ENCODE measurements around the gene ARHGEF10L. TPM values are rescaled to one million over a fixed set of nuclear protein-coding genes. Genes with fewer than 3 reads are reported as not detected.

Gene ARHGEF10L
- total RNA-seq, 1 donor from 2014 or later = 16.7 TPM

DNA sequence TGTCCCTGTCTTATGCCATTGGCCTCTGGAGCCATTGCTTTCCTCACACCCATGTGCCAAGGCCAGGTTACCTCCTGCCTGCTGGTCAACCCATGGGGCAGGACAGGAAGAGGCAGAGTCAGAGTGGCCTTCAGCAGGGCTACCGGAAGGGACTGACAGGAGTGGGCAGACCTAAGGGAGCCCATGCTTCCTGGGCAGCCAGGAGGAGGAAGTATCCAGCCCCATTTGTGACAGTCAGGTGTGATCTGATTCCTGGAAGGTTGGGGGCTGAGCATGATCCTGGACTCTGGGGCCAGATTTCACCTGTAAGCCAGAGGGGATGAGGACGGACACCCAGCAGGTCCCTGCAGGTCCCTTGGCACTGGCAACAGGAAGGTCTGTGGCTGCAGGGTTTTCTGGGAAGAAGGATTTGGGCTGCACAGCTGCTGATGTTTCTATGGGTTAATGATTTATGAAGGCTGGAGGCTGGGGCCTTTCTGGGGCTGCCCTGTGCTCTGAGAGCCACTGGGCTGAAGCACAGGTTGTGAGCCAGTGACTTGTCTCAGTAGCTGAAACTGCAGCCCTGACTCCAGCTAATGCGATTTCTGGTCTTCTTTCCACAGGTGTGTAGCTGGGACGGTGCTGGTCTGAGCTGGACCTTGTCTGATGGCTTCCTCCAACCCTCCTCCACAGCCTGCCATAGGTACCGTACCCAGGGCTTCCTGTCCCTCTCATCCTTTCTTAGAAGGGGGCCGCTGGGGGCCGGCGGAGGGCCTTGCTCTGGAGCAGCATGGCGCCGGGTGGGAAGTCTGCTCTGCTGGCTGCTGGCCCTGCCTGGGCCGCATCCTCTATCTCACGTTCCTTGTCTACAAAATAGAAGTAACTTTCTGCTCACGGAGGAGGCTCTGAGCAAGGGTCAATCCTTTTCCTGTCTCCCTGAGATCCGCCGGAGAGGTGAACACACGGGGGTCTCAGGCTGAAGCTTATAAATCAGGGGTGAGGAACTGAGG lies 40.7 kb downstream of the ARHGEF10L start:
- H3K36me3 ChIP-seq (ENCODE audit: control insufficient read depth in 3 of 3, insufficient read depth in 3 of 3, low read length in 3 of 3) = peaks cover 0 to 3% (median 0%) of the 10 kb centered on the region in 3 donors
- H3K9ac ChIP-seq (ENCODE audit: low read depth in 1 of 3, low read length in 3 of 3) = no peak overlapping the region
- H3K9me3 ChIP-seq (ENCODE audit: control insufficient read depth in 3 of 3, low read length in 3 of 3) = no peaks in the 10 kb centered on the region
- H3K4me3 ChIP-seq (ENCODE audit: low read length in 3 of 3) = no peak overlapping the region
- no peak overlapping the region for H3K27ac ChIP-seq (ENCODE audit: low read depth, low read length)
- H3K27me3 ChIP-seq (ENCODE audit: control insufficient read depth in 3 of 3, insufficient read depth in 3 of 3, low read length in 3 of 3) = no peaks in the 10 kb centered on the region
- H3K4me1 ChIP-seq (ENCODE audit: control insufficient read depth in 3 of 3, insufficient read depth in 3 of 3, low read length in 3 of 3) = peaks cover 6 to 11% (median 10%) of the 10 kb centered on the region in 3 donors

DNA sequence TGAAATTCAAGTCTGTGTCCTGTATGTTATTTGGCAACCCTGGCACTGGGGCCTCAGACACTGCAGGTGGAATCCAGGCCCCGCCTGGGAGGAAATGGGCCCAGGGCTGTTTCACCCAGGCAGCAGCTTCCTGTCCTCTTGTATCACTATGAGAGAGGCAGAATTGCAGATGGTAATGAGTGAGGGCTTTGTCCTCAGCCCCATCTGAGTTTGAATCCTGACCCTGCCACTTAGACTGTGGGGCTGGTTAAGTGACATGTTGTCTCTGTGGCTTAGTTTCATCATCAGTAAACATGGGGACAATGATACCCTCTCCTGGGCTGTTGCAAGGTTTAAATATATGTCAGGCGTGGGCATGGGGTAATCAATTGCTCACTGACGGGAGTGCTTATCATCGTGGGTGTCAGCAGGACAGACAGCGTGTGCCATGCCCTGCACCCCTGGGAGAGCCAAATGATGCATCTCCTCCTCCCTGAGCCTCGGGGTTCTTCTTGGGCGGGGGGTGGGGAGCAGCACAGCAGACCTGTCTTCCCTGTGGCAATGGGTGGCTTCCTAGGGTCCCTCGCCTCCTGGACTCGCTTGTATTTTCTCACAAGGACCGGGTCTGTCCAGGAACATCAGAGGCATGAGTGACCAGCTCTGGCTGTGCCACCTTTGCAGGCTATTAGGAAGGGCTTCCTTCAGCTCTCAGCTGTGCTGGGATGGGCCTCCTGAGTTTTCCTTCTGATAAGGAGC lies 42.1 kb downstream of the ARHGEF10L start:
- peaks cover 8 to 16% (median 9%) of the 10 kb centered on the region in 3 donors for H3K4me1 ChIP-seq (ENCODE audit: control insufficient read depth in 3 of 3, insufficient read depth in 3 of 3, low read length in 3 of 3)
- H3K36me3 ChIP-seq (ENCODE audit: control insufficient read depth in 3 of 3, insufficient read depth in 3 of 3, low read length in 3 of 3) = peaks cover 0 to 3% (median 0%) of the 10 kb centered on the region in 3 donors
- no peaks in the 10 kb centered on the region for H3K27me3 ChIP-seq (ENCODE audit: control insufficient read depth in 3 of 3, insufficient read depth in 3 of 3, low read length in 3 of 3)
- no peak overlapping the region for H3K9ac ChIP-seq (ENCODE audit: low read depth in 1 of 3, low read length in 3 of 3)
- no peak overlapping the region for H3K27ac ChIP-seq (ENCODE audit: low read depth, low read length)
- H3K9me3 ChIP-seq (ENCODE audit: control insufficient read depth in 3 of 3, low read length in 3 of 3) = no peaks in the 10 kb centered on the region
- no peak overlapping the region for H3K4me3 ChIP-seq (ENCODE audit: low read length in 3 of 3)

DNA sequence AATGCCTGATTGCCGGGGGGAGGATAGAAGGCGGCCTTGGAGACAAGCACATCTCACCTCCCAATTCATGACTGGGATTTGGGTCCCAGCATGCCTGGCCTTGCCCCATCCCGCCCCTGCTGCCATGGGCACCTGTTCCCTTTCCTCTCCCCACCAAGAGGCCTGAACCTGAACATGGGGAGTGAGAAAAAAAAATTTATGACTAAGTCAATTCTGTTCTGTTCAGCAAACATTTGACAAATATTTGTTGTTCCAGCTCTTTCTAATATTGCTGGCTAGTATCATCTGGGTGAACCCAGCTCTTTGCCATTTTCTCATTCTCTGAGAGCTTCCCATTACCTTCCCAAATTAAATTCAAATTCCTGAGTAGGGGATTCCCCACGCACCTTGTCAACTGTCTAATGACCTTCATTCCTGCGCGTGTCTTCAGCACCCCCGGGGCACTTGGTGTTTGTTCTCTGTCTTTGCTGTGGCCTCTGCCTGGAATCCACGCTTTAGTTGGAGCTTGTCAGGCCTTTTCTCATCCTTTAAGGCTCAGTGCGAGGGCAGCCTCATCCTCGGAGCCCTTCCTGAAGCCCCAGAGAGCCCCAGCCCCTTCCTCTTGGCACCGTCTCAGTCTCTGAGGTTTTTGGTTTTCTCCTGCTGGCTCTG lies 42.8 kb downstream of the ARHGEF10L start:
- H3K4me1 ChIP-seq (ENCODE audit: control insufficient read depth in 3 of 3, insufficient read depth in 3 of 3, low read length in 3 of 3) = peaks cover 15 to 23% (median 16%) of the 10 kb centered on the region in 3 donors
- peak overlapping the region in 1 of 3 donors; percentile 16 for H3K9ac ChIP-seq (ENCODE audit: low read depth in 1 of 3, low read length in 3 of 3)
- H3K9me3 ChIP-seq (ENCODE audit: control insufficient read depth in 3 of 3, low read length in 3 of 3) = no peaks in the 10 kb centered on the region
- H3K27ac ChIP-seq (ENCODE audit: low read depth, low read length) = no peak overlapping the region
- H3K27me3 ChIP-seq (ENCODE audit: control insufficient read depth in 3 of 3, insufficient read depth in 3 of 3, low read length in 3 of 3) = no peaks in the 10 kb centered on the region
- no peak overlapping the region for H3K4me3 ChIP-seq (ENCODE audit: low read length in 3 of 3)
- peaks cover 0 to 3% (median 0%) of the 10 kb centered on the region in 3 donors for H3K36me3 ChIP-seq (ENCODE audit: control insufficient read depth in 3 of 3, insufficient read depth in 3 of 3, low read length in 3 of 3)

DNA sequence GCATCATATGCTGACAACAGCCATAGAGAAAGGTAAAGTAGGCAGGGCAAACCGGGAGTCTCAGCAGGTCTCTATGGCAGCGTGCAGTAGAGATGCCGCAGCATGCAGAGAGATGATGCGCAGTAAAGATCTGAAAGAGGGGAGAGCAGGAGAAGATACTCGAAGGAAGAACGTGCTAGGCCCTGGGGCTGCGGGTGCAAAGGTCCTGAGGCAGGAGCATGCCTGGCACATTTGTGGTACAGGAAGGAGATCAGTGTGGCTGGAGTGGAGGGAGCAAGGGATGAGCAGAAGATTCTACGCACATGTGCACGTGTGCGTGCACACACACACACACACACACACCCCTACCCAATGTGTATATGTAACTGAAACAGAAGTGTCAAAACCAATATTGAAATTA lies 45.0 kb downstream of the ARHGEF10L start:
- Histone ChIP-seq H3K9me3 (ENCODE audit: control insufficient read depth in 3 of 3, low read length in 3 of 3) (no peaks in the 10 kb centered on the region), H3K4me1 (ENCODE audit: control insufficient read depth in 3 of 3, insufficient read depth in 3 of 3, low read length in 3 of 3) (peaks cover 35 to 38% (median 35%) of the 10 kb centered on the region in 3 donors), H3K27ac (ENCODE audit: low read depth, low read length) (no peak overlapping the region), H3K27me3 (ENCODE audit: control insufficient read depth in 3 of 3, insufficient read depth in 3 of 3, low read length in 3 of 3) (no peaks in the 10 kb centered on the region), H3K9ac (ENCODE audit: low read depth in 1 of 3, low read length in 3 of 3) (no peak overlapping the region), H3K36me3 (ENCODE audit: control insufficient read depth in 3 of 3, insufficient read depth in 3 of 3, low read length in 3 of 3) (peaks cover 0 to 3% (median 0%) of the 10 kb centered on the region in 3 donors), H3K4me3 (ENCODE audit: low read length in 3 of 3) (no peak overlapping the region)

DNA sequence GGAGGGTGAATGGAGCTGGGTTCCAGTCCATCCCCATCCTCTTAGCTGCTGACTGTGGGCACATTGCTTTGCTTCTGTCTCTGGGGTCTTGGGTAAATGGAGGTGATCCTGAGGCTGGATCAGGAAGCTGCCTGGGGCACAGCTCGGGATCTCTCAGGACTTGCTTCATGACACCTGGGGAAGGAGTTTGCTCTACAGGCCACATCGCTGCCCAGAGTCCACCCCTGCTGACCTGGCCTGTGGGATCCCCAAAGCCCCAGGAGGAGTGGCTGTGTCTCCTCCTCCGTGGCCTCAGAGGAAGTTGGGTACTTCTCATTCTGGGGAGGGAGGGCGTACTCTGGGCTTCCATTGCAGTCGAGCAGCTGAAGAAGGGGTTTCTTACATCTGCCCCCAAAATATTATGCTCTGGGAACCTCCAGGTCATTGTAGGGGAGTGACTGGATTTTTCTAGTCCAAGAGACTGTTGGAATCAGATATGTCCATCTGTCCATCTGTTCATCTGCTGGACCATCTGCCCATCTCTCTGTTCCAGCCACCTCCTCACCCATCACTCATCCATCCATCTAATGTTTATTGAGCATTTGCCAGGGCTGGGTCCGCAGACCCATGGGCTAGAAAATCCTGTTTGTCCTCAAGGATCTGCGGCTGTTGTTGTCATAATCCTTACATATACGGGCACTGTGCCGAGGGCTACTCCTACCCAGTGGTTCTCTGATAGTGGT lies 45.9 kb downstream of the ARHGEF10L start:
- peaks cover 36 to 38% (median 37%) of the 10 kb centered on the region in 3 donors for H3K4me1 ChIP-seq (ENCODE audit: control insufficient read depth in 3 of 3, insufficient read depth in 3 of 3, low read length in 3 of 3)
- H3K9ac ChIP-seq (ENCODE audit: low read depth in 1 of 3, low read length in 3 of 3) = peak overlapping the region in 1 of 3 donors; percentile 10
- no peak overlapping the region for H3K27ac ChIP-seq (ENCODE audit: low read depth, low read length)
- H3K4me3 ChIP-seq (ENCODE audit: low read length in 3 of 3) = no peak overlapping the region
- peaks cover 0 to 5% (median under 1%) of the 10 kb centered on the region in 3 donors for H3K36me3 ChIP-seq (ENCODE audit: control insufficient read depth in 3 of 3, insufficient read depth in 3 of 3, low read length in 3 of 3)
- no peaks in the 10 kb centered on the region for H3K27me3 ChIP-seq (ENCODE audit: control insufficient read depth in 3 of 3, insufficient read depth in 3 of 3, low read length in 3 of 3)
- no peaks in the 10 kb centered on the region for H3K9me3 ChIP-seq (ENCODE audit: control insufficient read depth in 3 of 3, low read length in 3 of 3)

DNA sequence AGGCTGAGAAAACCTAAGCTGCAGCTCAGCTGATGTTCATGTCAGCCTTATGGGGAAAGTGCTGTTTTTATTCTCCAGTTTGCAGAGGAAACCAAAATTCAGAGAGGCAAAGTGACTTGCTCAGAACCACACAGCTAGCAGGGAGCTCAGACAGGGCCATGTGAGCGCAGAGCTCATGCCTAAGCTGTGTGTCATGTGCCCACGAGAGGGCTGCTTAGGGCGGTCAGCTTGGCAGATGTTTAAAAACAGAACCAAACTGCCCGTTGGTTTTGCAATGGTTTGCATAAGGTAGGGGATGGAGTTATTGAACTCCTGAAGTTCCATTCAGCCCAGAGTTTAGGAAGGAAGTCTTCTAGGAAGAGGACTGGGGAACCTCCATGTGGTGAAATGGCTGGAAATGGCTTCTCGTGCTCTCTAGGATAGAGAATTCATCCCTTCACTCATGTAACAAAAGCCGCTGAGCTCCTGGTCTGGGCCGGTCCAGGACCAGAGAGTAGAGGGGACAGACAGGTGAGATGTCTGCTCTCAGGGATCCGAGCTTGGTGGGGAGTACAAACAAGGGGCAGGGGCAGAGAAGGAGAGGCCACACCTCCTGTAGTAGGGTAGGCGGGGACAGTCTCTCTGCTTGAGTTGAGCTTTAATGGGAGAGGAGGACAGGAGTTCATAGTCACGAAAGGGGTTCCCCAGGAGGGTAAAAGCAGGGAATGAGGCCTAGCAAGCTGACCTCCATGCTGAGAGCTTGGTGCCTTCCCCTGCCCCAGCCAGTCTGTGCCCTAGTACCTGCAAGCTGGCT lies 46.9 kb downstream of the ARHGEF10L start:
- peak overlapping the region in 2 of 3 donors; percentile 19 to 33 for H3K9ac ChIP-seq (ENCODE audit: low read depth in 1 of 3, low read length in 3 of 3)
- H3K4me3 ChIP-seq (ENCODE audit: low read length in 3 of 3) = no peak overlapping the region
- H3K4me1 ChIP-seq (ENCODE audit: control insufficient read depth in 3 of 3, insufficient read depth in 3 of 3, low read length in 3 of 3) = peaks cover 36 to 38% (median 37%) of the 10 kb centered on the region in 3 donors
- H3K27ac ChIP-seq (ENCODE audit: low read depth, low read length) = peak overlapping the region; percentile 74
- no peaks in the 10 kb centered on the region for H3K27me3 ChIP-seq (ENCODE audit: control insufficient read depth in 3 of 3, insufficient read depth in 3 of 3, low read length in 3 of 3)
- no peaks in the 10 kb centered on the region for H3K9me3 ChIP-seq (ENCODE audit: control insufficient read depth in 3 of 3, low read length in 3 of 3)
- H3K36me3 ChIP-seq (ENCODE audit: control insufficient read depth in 3 of 3, insufficient read depth in 3 of 3, low read length in 3 of 3) = peaks cover 0 to 4% (median 2%) of the 10 kb centered on the region in 3 donors

DNA sequence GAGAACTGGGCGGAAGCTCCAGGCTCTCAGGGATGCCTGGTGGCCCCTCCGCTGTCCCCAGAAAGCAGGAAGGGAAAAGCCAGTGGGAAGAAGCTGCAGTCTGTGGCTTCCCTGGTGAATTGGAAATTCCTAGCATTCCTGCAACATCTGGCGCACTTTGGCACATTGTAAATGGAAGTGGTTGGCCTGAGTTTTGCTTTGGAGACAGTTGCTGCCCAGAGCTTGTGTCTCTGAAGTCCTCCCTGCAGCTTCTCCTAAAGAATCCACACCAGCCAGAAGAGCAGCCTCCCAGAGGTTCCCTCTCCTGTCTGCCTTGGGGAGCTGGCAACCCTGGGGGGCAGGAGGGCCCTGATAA lies 48.2 kb downstream of the ARHGEF10L start:
- Histone ChIP-seq H3K9ac (ENCODE audit: low read depth in 1 of 3, low read length in 3 of 3) (peak overlapping the region in 1 of 3 donors; percentile 57), H3K4me3 (ENCODE audit: low read length in 3 of 3) (no peak overlapping the region), H3K36me3 (ENCODE audit: control insufficient read depth in 3 of 3, insufficient read depth in 3 of 3, low read length in 3 of 3) (peaks cover 0 to 4% (median 2%) of the 10 kb centered on the region in 3 donors), H3K27me3 (ENCODE audit: control insufficient read depth in 3 of 3, insufficient read depth in 3 of 3, low read length in 3 of 3) (no peaks in the 10 kb centered on the region), H3K27ac (ENCODE audit: low read depth, low read length) (peak overlapping the region; percentile 74), H3K9me3 (ENCODE audit: control insufficient read depth in 3 of 3, low read length in 3 of 3) (no peaks in the 10 kb centered on the region), H3K4me1 (ENCODE audit: control insufficient read depth in 3 of 3, insufficient read depth in 3 of 3, low read length in 3 of 3) (peaks cover 36 to 38% (median 37%) of the 10 kb centered on the region in 3 donors)

DNA sequence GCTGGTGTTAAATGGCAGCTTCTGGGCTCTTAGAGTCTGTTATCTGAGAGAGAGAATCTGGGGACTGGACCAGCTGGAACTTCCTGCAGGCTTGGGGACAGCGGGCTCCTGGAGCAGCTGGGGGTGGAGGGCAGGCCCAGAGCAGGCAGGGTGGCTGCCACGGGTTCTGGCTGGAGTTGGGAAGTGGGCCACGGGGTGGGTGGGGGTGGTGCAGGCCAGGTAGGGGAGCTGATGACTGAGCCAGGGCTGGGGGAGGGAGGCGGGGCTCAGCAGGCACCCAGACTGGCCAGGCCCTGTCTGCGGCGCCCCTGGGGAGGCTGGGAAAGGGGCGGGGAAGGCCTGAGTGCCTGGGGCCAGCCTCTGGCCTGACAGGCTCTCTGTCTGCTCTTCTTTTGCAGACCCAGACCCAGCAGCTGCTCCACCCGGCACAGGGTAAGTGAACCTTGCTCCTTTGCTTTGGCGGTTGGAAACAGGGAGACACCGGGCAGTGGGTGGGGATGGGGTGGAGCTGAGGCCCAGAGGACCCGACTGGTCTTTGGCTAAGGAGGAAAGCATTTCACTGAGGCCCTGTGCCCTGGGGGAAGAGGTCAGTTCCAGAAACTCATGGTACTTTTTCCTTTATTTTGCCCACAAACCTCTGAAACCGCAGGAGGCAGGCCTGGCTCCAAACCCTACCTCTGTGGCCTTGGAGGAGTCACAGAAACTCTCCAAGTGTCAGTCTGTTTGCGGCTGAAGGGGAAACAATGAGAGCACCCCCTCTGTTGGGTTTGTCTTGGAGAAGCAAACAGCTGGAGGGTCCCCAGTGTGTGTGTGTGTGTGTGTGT lies 48.8 kb downstream of the ARHGEF10L start:
- Histone ChIP-seq H3K36me3 (ENCODE audit: control insufficient read depth in 3 of 3, insufficient read depth in 3 of 3, low read length in 3 of 3) (peaks cover 0 to 4% (median 2%) of the 10 kb centered on the region in 3 donors), H3K27me3 (ENCODE audit: control insufficient read depth in 3 of 3, insufficient read depth in 3 of 3, low read length in 3 of 3) (no peaks in the 10 kb centered on the region), H3K9ac (ENCODE audit: low read depth in 1 of 3, low read length in 3 of 3) (peak overlapping the region; percentile 47 to 85 (median 69)), H3K4me1 (ENCODE audit: control insufficient read depth in 3 of 3, insufficient read depth in 3 of 3, low read length in 3 of 3) (peaks cover 37 to 40% (median 37%) of the 10 kb centered on the region in 3 donors), H3K9me3 (ENCODE audit: control insufficient read depth in 3 of 3, low read length in 3 of 3) (no peaks in the 10 kb centered on the region), H3K27ac (ENCODE audit: low read depth, low read length) (peak overlapping the region; percentile 74), H3K4me3 (ENCODE audit: low read length in 3 of 3) (peak overlapping the region; percentile 10 to 68 (median 58))
